Activated CD8-positive, alpha-beta T cell treated with anti-CD3 and anti-CD28 coated beads, Interleukin-2, amount 10 ng/mL, durations not matched to agents 7 days and 5 days (primary cell): ENCODE measurements around the gene KIF1C. TPM values are rescaled to one million over a fixed set of nuclear protein-coding genes. Genes with fewer than 3 reads are reported as not detected.

Experiments used
- microRNA-seq: library from miRNA; unstranded; fragments of <30 nt; microRNA quantifications from one replicate; pipeline ENCODE4 v1.2.0, GENCODE V29; 2022
- total RNA-seq, 2 experiments: library from RNA; stranded (reverse); gene quantifications; one replicate each; pipeline ENCODE4 v1.2.3, GENCODE V29; 2021

KIF1C gene
- total RNA-seq, 2 experiments from 2014 or later: 43.6 to 45.3 TPM

Small RNA genes lying within 50 kb of the gene (microRNA-seq; reads per million reads assigned to microRNA genes)
- gene MIR6864 (2.3 reads per million), gene MIR6865 (not detected)

Other genes with a start within 250 kb of the KIF1C start
- not detected for gene TM4SF5, start 226.1 kb upstream of the KIF1C start, total RNA-seq
- gene VMO1, start 211.6 kb upstream of the KIF1C start, total RNA-seq: not detected
- not detected for gene GLTPD2, start 209.0 kb upstream of the KIF1C start, total RNA-seq
- 100 to 1,000 TPM; 107 to 119 TPM for gene PSMB6, start 201.8 kb upstream of the KIF1C start, total RNA-seq
- 10 to 100 TPM; 11.6 to 20.0 TPM for gene PLD2, start 190.8 kb upstream of the KIF1C start, total RNA-seq
- 10 to 100 TPM; 68.1 to 73.2 TPM for gene MINK1, start 164.6 kb upstream of the KIF1C start, total RNA-seq
- 1 to 10 TPM in 1 of 2 experiments, under 1 TPM in 1; 0.97 to 1.1 TPM for gene C17orf107, start 98.4 kb upstream of the KIF1C start, total RNA-seq
- gene CHRNE, start 94.9 kb upstream of the KIF1C start, total RNA-seq: under 1 TPM; 0.26 to 0.45 TPM
- gene GP1BA, start 65.7 kb upstream of the KIF1C start, total RNA-seq: not detected
- 10 to 100 TPM; 78.5 to 86.4 TPM for gene SLC25A11, start 57.9 kb upstream of the KIF1C start, total RNA-seq
- gene RNF167, start 57.7 kb upstream of the KIF1C start, total RNA-seq: 100 to 1,000 TPM; 239 to 245 TPM
- gene PFN1, start 49.4 kb upstream of the KIF1C start, total RNA-seq: 1,000 to 10,000 TPM; 2,493 to 2,581 TPM
- gene ENO3, start 46.8 kb upstream of the KIF1C start, total RNA-seq: 10 to 100 TPM; 26.6 to 34.3 TPM
- 10 to 100 TPM; 52.3 to 53.6 TPM for gene SPAG7, start 30.1 kb upstream of the KIF1C start, total RNA-seq
- 10 to 100 TPM; 51.3 to 55.5 TPM for gene CAMTA2, start 10.3 kb upstream of the KIF1C start, total RNA-seq
- under 1 TPM; 0.26 to 0.29 TPM for gene INCA1, start 428 bp upstream of the KIF1C start, total RNA-seq
- under 1 TPM; 0.40 to 0.94 TPM for gene SLC52A1, start 37.5 kb downstream of the KIF1C start, total RNA-seq
- 1 to 10 TPM; 3.3 to 3.5 TPM for gene ZFP3, start 80.5 kb downstream of the KIF1C start, total RNA-seq
- gene ZNF232, start 113.9 kb downstream of the KIF1C start, total RNA-seq: 10 to 100 TPM in 1 of 2 experiments, 1 to 10 TPM in 1; 9.8 to 10.2 TPM
- gene USP6, start 118.1 kb downstream of the KIF1C start, total RNA-seq: under 1 TPM; 0.08 to 0.10 TPM
- gene ZNF594, start 193.9 kb downstream of the KIF1C start, total RNA-seq: 10 to 100 TPM; 11.8 to 12.7 TPM
- gene SCIMP, start 236.9 kb downstream of the KIF1C start, total RNA-seq: not detected